ENCODE measurements around the gene SORBS2. TPM values are rescaled to one million over a fixed set of nuclear protein-coding genes. Genes with fewer than 3 reads are reported as not detected.

The SORBS2 gene
- total and polyA plus RNA-seq, 7 donors, result 7.9 to 1,032 (median 849) TPM

GRCh38 chr4:185677637-185678314 lies 134.2 kb downstream of the SORBS2 start:
- WGBS, 2 donors, result 83 to 98% methylated on average over 1 of the region's 1 CpG
- no peaks in the 10 kb centered on the region for H3K27me3 ChIP-seq

GRCh38 chr4:185672618-185673017 lies 139.4 kb downstream of the SORBS2 start:
- 67 to 74% methylated on average over 4 of the region's 4 CpGs for WGBS, 2 donors
- no peak for TF ChIP-seq POLR2AphosphoS5 (IDR thresholded peaks at IDR 0.05)
- no peak for TF ChIP-seq CTCF (IDR thresholded peaks at IDR 0.05)
- no peak for TF ChIP-seq EP300 (IDR thresholded peaks at IDR 0.05)
- TF ChIP-seq POLR2A (IDR thresholded peaks at IDR 0.05), result no peak
- H3K27ac ChIP-seq, result peak overlapping the region; percentile 48 to 76 (median 62)
- no peaks in the 10 kb centered on the region for H3K9me3 ChIP-seq
- intact Hi-C loops (cut with DNase I), result no loop called here
- no peaks in the 10 kb centered on the region for H3K27me3 ChIP-seq
- no peak for DNase-seq
- peaks cover 0 to 36% (median 24%) of the 10 kb centered on the region in 4 donors for H3K4me1 ChIP-seq
- no peak overlapping the region for H3K4me3 ChIP-seq
- H3K36me3 ChIP-seq, result peaks cover 0 to 8% (median 1%) of the 10 kb centered on the region in 4 donors

More at GRCh38 chr4:185677637-185678314, 134.2 kb downstream of the SORBS2 start:
- Histone ChIP-seq H3K36me3 (peaks cover 0 to 8% (median 0%) of the 10 kb centered on the region in 4 donors), H3K27ac (no peak overlapping the region), H3K9me3 (no peaks in the 10 kb centered on the region), H3K4me1 (peaks cover 0 to 30% (median 11%) of the 10 kb centered on the region in 4 donors), H3K4me3 (no peak overlapping the region)
- DNase-seq, result no peak
- TF ChIP-seq EP300 (IDR thresholded peaks at IDR 0.05) (no peak), POLR2AphosphoS5 (IDR thresholded peaks at IDR 0.05) (no peak), POLR2A (IDR thresholded peaks at IDR 0.05) (no peak), CTCF (IDR thresholded peaks at IDR 0.05) (no peak)
- intact Hi-C loops (cut with DNase I), result no loop called here

GRCh38 chr4:185672151-185672550 lies 139.8 kb downstream of the SORBS2 start:
- Histone ChIP-seq H3K27me3 (no peaks in the 10 kb centered on the region), H3K9me3 (no peaks in the 10 kb centered on the region), H3K4me3 (no peak overlapping the region), H3K27ac (peak overlapping the region; percentile 48 to 76 (median 62)), H3K4me1 (peaks cover 0 to 36% (median 25%) of the 10 kb centered on the region in 4 donors), H3K36me3 (peaks cover 0 to 4% (median 1%) of the 10 kb centered on the region in 4 donors)
- 49 to 56% methylated on average over 2 of the region's 2 CpGs for WGBS, 2 donors
- intact Hi-C loops (cut with DNase I), result no loop called here
- no peak for TF ChIP-seq CTCF (IDR thresholded peaks at IDR 0.05)
- no peak for TF ChIP-seq POLR2A (IDR thresholded peaks at IDR 0.05)
- TF ChIP-seq EP300 (IDR thresholded peaks at IDR 0.05), result no peak
- no peak for TF ChIP-seq POLR2AphosphoS5 (IDR thresholded peaks at IDR 0.05)
- no peak for DNase-seq

- peaks cover 0 to 37% (median 26%) of the 10 kb centered on the region in 4 donors for H3K4me1 ChIP-seq
- H3K9me3 ChIP-seq, result no peaks in the 10 kb centered on the region
- peaks cover 0 to 3% (median 0%) of the 10 kb centered on the region in 4 donors for H3K36me3 ChIP-seq
- peak overlapping the region; percentile 48 to 76 (median 62) for H3K27ac ChIP-seq
- intact Hi-C loops (cut with DNase I), result no loop called here
- WGBS, 2 donors, result 86 to 93% methylated on average over 4 of the region's 4 CpGs
- H3K27me3 ChIP-seq, result no peaks in the 10 kb centered on the region
- no peak overlapping the region for H3K4me3 ChIP-seq
- TF ChIP-seq POLR2AphosphoS5 (IDR thresholded peaks at IDR 0.05) (no peak), POLR2A (IDR thresholded peaks at IDR 0.05) (no peak), EP300 (IDR thresholded peaks at IDR 0.05) (no peak), CTCF (IDR thresholded peaks at IDR 0.05) (no peak)
- DNase-seq, result no peak
Measured at GRCh38 chr4:185671496-185671895, 140.5 kb downstream of the SORBS2 start.
